CD14-positive monocyte (primary cell): ENCODE data around the gene FAM151B. TPM values are rescaled to one million over a fixed set of nuclear protein-coding genes. Genes with fewer than 3 reads are reported as not detected.

Experiments
- DNase-seq, 3 donors: peaks; one replicate each; pipeline ENCODE4 v3.0.0-alpha.2; 2011 to 2022
- H2AFZ ChIP-seq: 2 replicates; pipeline ENCODE4 v1.6.0; 2012; ENCODE audit warnings: mild to moderate bottlenecking, low read depth, low read length, inconsistent platforms; ENCODE audit not compliant: insufficient read depth, poor library complexity, severe bottlenecking
- H3K27ac ChIP-seq, 2 donors: 1 replicate in 1 of 2; 2 replicates in 1 of 2; pipeline ENCODE4 v1.5.1; 2012 to 2013; ENCODE audit warnings: low read length in 2 of 2, control low read depth in 1 of 2, inconsistent platforms in 1 of 2, low read depth in 1 of 2, mild to moderate bottlenecking in 1 of 2
- H3K27me3 ChIP-seq, 2 donors: one replicate each; pipeline versions ENCODE4 v1.6.0 to v1.6.1; 2011 to 2013; ENCODE audit warnings: low read length in 2 of 2; ENCODE audit not compliant: control insufficient read depth in 2 of 2, insufficient read depth in 2 of 2
- H3K36me3 ChIP-seq, 2 donors: replicated peaks in 1 of 2; 1 replicate in 1 of 2; 2 replicates in 1 of 2; pipeline versions ENCODE4 v1.5.1 to v1.6.1; 2012 to 2013; ENCODE audit warnings: low read length in 2 of 2, control low read depth in 1 of 2, inconsistent platforms in 1 of 2, mild to moderate bottlenecking in 1 of 2; ENCODE audit not compliant: insufficient read depth in 2 of 2, control insufficient read depth in 1 of 2
- H3K4me1 ChIP-seq, 2 donors: 1 replicate in 1 of 2; 2 replicates in 1 of 2; pipeline versions ENCODE4 v1.5.1 to v1.6.1; 2012 to 2013; ENCODE audit warnings: low read length in 2 of 2, control low read depth in 1 of 2, inconsistent platforms in 1 of 2, mild to moderate bottlenecking in 1 of 2, moderate library complexity in 1 of 2; ENCODE audit not compliant: insufficient read depth in 2 of 2, control insufficient read depth in 1 of 2
- H3K4me2 ChIP-seq: replicated peaks from 2 replicates; pipeline ENCODE3; 2012; ENCODE audit warnings: low read length, moderate library complexity, mild to moderate bottlenecking; ENCODE audit not compliant: poor library complexity, severe bottlenecking; ENCODE audit errors: extremely low read depth
- H3K4me3 ChIP-seq, 3 experiments: fragments of 200-600 bp in 1 of 3; sonication (generic) in 1 of 3; replicated peaks in 1 of 3; 1 replicate in 2 of 3; 2 replicates in 1 of 3; pipeline ENCODE4 v1.5.1; 2011 to 2013; ENCODE audit warnings: low read length in 3 of 3, mild to moderate bottlenecking in 3 of 3, control low read depth in 2 of 3, low read depth in 2 of 3, inconsistent platforms in 1 of 3, moderate library complexity in 1 of 3
- H3K79me2 ChIP-seq: 2 replicates; pipeline ENCODE4 v1.6.0; 2012; ENCODE audit warnings: mild to moderate bottlenecking, control low read depth, inconsistent platforms, low read length, moderate library complexity; ENCODE audit not compliant: insufficient read depth
- H3K9ac ChIP-seq: 2 replicates; pipeline ENCODE4 v1.6.0; 2017; ENCODE audit warnings: low read length, mild to moderate bottlenecking; ENCODE audit not compliant: insufficient read depth, poor library complexity, severe bottlenecking
- H3K9me3 ChIP-seq, 2 donors: replicated peaks in 1 of 2; 1 replicate in 1 of 2; 2 replicates in 1 of 2; pipeline versions ENCODE4 v1.5.1 to v1.6.1; 2012 to 2013; ENCODE audit warnings: low read length in 2 of 2, control low read depth in 1 of 2; ENCODE audit not compliant: control insufficient read depth in 1 of 2, insufficient read depth in 1 of 2
- H4K20me1 ChIP-seq: 2 replicates; pipeline ENCODE4 v1.6.0; 2012; ENCODE audit warnings: mild to moderate bottlenecking, low read length, control low read depth, moderate library complexity; ENCODE audit not compliant: insufficient read depth
- H3K27ac Mint-ChIP-seq, 7 donors: one replicate each; pipeline ENCODE4 v1.8.0; 2020; ENCODE audit warnings: mild to moderate bottlenecking in 7 of 7, mixed read lengths in 7 of 7, moderate library complexity in 6 of 7, inconsistent platforms in 2 of 7
- H3K27me3 Mint-ChIP-seq, 3 donors: one replicate each; pipeline ENCODE4 v1.8.0; 2021 to 2022; ENCODE audit warnings: low read depth in 3 of 3, mild to moderate bottlenecking in 3 of 3, mixed read lengths in 3 of 3, moderate library complexity in 3 of 3, inconsistent platforms in 1 of 3
- H3K36me3 Mint-ChIP-seq, 2 donors: one replicate each; pipeline ENCODE4 v1.8.0; 2020; ENCODE audit warnings: mixed read lengths in 2 of 2, inconsistent platforms in 1 of 2, mild to moderate bottlenecking in 1 of 2
- H3K4me1 Mint-ChIP-seq: one replicate; pipeline ENCODE4 v1.8.0; 2020; ENCODE audit warnings: mild to moderate bottlenecking, mixed read lengths
- H3K4me3 Mint-ChIP-seq, 2 donors: one replicate each; pipeline ENCODE4 v1.8.0; 2020; ENCODE audit warnings: mild to moderate bottlenecking in 2 of 2, mixed read lengths in 2 of 2, moderate library complexity in 1 of 2
- H3K9me3 Mint-ChIP-seq, 7 donors: one replicate each; pipeline ENCODE4 v1.8.0; 2020 to 2022; ENCODE audit warnings: mixed read lengths in 7 of 7, mild to moderate bottlenecking in 6 of 7, moderate library complexity in 6 of 7, inconsistent platforms in 2 of 7
- WGBS: methylation state at CpG from one replicate; pipeline ENCODE4 v1.1.5; 2013; ENCODE audit warnings: missing lambda C conversion rate; ENCODE audit not compliant: insufficient coverage; 5-methylcytosine and 5-hydroxymethylcytosine counted together
- intact Hi-C, 2 donors: fragments of 100-400 bp; cut with micrococcal nuclease; formaldehyde crosslinking; loops; one replicate each; pipeline versions ENCODE4 v1.15.0 to v1.15.1; 2023
- polyA plus RNA-seq, 3 donors: library from polyadenylated mRNA; depleted of rRNA in 1 of 3; unstranded in 2 of 3; stranded (reverse) in 1 of 3; fragments of 300-500 nt in 2 of 3; fragments of >200 nt in 1 of 3; fragmentation: Illumina TruSeq in 2 of 3; gene quantifications; 1 replicate in 2 of 3; 2 replicates in 1 of 3; pipeline ENCODE4 v1.2.3, GENCODE V29; 2012 to 2021
- TF ChIP-seq, protein P1 (sequence below): fragments of 200-600 bp; IDR thresholded peaks from one replicate; pipeline ENCODE4 v1.8.0; 2022; ENCODE audit warnings: antibody characterized with exemption, mild to moderate bottlenecking

The FAM151B gene
- polyA plus RNA-seq, 3 donors: 3.2 to 10.2 (median 4.5) TPM

DNA sequence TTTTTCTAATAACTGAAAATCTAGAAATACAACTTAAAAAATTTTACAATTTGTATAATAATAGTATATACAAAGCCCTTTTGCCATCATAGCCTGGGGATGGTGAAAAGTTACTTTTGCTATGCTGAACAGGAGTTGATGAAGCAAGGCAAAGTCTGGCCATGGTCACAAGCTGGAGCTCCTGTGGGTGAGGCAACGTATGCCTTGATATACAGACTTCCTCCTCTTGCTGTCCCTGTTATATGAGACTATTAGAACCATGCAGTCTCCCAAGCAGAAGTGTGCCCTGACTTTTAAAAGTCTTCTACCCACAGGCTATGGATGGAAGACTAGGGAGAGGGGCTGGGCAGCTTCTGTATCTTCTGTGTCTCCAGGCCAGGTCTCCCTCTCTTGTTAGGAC lies 15.7 kb downstream of the FAM151B start:
- peak overlapping the region; percentile 59 to 94 (median 89) for H3K27ac Mint-ChIP-seq
- Histone ChIP-seq H3K79me2 (peaks cover 24% of the 10 kb centered on the region), H3K36me3 (peaks cover 3 to 16% of the 10 kb centered on the region in 2 donors), H4K20me1 (no peaks in the 10 kb centered on the region), H3K9me3 (no peaks in the 10 kb centered on the region), H3K27ac (peak overlapping the region; percentile 67 to 80), H2AFZ (no peak overlapping the region), H3K4me1 (peaks cover 25 to 34% of the 10 kb centered on the region in 2 donors), H3K27me3 (no peaks in the 10 kb centered on the region), H3K4me3 (peak overlapping the region in 1 of 3 experiments; percentile 67), H3K4me2 (peak overlapping the region; percentile 52), H3K9ac (no peak overlapping the region)
- intact Hi-C loops: no loop called here
- peak; percentile 71 to 80 (median 77) for DNase-seq
- H3K9me3 Mint-ChIP-seq: peaks cover 0 to 3% (median 0%) of the 10 kb centered on the region in 7 donors
- peaks cover 16 to 34% of the 10 kb centered on the region in 2 donors for H3K36me3 Mint-ChIP-seq
- no peaks in the 10 kb centered on the region for H3K27me3 Mint-ChIP-seq
- no CpG with 5 or more reads among the region's 1 CpG for WGBS
- peak overlapping the region; percentile 43 to 79 for H3K4me3 Mint-ChIP-seq
- TF ChIP-seq, protein P1, sequence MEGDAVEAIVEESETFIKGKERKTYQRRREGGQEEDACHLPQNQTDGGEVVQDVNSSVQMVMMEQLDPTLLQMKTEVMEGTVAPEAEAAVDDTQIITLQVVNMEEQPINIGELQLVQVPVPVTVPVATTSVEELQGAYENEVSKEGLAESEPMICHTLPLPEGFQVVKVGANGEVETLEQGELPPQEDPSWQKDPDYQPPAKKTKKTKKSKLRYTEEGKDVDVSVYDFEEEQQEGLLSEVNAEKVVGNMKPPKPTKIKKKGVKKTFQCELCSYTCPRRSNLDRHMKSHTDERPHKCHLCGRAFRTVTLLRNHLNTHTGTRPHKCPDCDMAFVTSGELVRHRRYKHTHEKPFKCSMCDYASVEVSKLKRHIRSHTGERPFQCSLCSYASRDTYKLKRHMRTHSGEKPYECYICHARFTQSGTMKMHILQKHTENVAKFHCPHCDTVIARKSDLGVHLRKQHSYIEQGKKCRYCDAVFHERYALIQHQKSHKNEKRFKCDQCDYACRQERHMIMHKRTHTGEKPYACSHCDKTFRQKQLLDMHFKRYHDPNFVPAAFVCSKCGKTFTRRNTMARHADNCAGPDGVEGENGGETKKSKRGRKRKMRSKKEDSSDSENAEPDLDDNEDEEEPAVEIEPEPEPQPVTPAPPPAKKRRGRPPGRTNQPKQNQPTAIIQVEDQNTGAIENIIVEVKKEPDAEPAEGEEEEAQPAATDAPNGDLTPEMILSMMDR: no peak
- H3K4me1 Mint-ChIP-seq: peaks cover 48% of the 10 kb centered on the region

DNA sequence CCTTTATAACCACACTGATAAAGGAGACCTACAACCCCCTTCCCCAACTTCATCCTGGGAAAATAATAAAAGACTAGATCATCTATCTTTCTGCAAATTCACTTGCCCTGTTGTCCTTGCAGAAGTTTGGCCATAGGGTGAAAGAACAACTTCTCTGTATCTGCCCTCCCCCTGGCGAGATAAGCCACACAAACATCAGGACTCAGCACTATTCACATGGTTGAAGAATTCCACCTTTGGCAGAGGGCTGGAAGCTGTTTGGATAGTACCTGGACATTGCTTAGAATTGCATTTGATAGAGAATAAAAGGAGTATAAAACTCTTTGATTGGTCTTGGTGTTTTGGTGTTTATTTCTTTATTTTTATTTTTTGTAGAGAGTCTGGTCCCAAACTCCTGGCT lies 16.9 kb downstream of the FAM151B start:
- Histone ChIP-seq H3K27me3 (no peaks in the 10 kb centered on the region), H3K79me2 (peaks cover 15% of the 10 kb centered on the region), H3K27ac (peak overlapping the region in 1 of 2 donors; percentile 67), H3K9me3 (no peaks in the 10 kb centered on the region), H3K4me1 (peaks cover 31 to 39% of the 10 kb centered on the region in 2 donors), H3K4me2 (no peak overlapping the region), H3K4me3 (no peak overlapping the region), H3K9ac (no peak overlapping the region), H2AFZ (no peak overlapping the region), H3K36me3 (peaks cover 5 to 22% of the 10 kb centered on the region in 2 donors), H4K20me1 (no peaks in the 10 kb centered on the region)
- H3K27ac Mint-ChIP-seq: peak overlapping the region; percentile 16 to 86 (median 65)
- TF ChIP-seq, protein P1: no peak
- DNase-seq: no peak
- no peak overlapping the region for H3K4me3 Mint-ChIP-seq
- H3K4me1 Mint-ChIP-seq: peaks cover 45% of the 10 kb centered on the region
- peaks cover 16 to 38% of the 10 kb centered on the region in 2 donors for H3K36me3 Mint-ChIP-seq
- H3K27me3 Mint-ChIP-seq: no peaks in the 10 kb centered on the region
- peaks cover 0 to 3% (median 0%) of the 10 kb centered on the region in 7 donors for H3K9me3 Mint-ChIP-seq
- WGBS: no CpG with 5 or more reads among the region's 1 CpG
- intact Hi-C loops: no loop called here
